K562 (cell line): ENCODE results near the gene DCAF17.

ENCODE experiments used
- E2F4 ChIP-seq: sonication (generic); formaldehyde crosslinking; IDR thresholded peaks from 2 replicates; pipeline ENCODE4 v1.8.0; 2022; ENCODE audit warnings: mild to moderate bottlenecking, low read depth, missing genetic modification reagents
- KAT7 ChIP-seq: sonication (generic); formaldehyde crosslinking; IDR thresholded peaks from 2 replicates; pipeline ENCODE4 v1.8.0; 2022; ENCODE audit warnings: missing genetic modification reagents, mild to moderate bottlenecking, borderline replicate concordance
- NCOA4 ChIP-seq: fragments of 450-650 bp; IDR thresholded peaks from 2 replicates; pipeline ENCODE4 v1.6.1; 2018; ENCODE audit warnings: mild to moderate bottlenecking; ENCODE audit not compliant: partially characterized antibody
- NFYB ChIP-seq: IDR thresholded peaks from 2 replicates; pipeline ENCODE4 v1.6.1; 2011; ENCODE audit warnings: mild to moderate bottlenecking, moderate library complexity; ENCODE audit not compliant: insufficient read length; ENCODE audit errors: extremely low read depth
- PTTG1 ChIP-seq: fragments of 450-650 bp; IDR thresholded peaks from 2 replicates; pipeline ENCODE4 v1.6.1; 2016; ENCODE audit warnings: low read depth, mild to moderate bottlenecking, missing genetic modification characterization, missing compliant biosample characterization
- THRAP3 ChIP-seq: fragments of 450-650 bp; IDR thresholded peaks from 2 replicates; pipeline ENCODE4 v1.6.1; 2016; ENCODE audit warnings: mild to moderate bottlenecking, inconsistent platforms, borderline replicate concordance
- ZNF592 ChIP-seq: fragments of 450-650 bp; IDR thresholded peaks from 2 replicates; pipeline ENCODE4 v1.6.1; 2017; ENCODE audit warnings: antibody characterized with exemption, mild to moderate bottlenecking

- TF ChIP-seq NCOA4 (no peak), KAT7 (no peak), PTTG1 (tag) (no peak), E2F4 (CRISPR knock-in tag) (no peak), THRAP3 (no peak), NFYB (no peak), ZNF592 (no peak)
Measured at GRCh38 chr2:171407030-171407675, 26.9 kb upstream of the DCAF17 start.
